WTC11 (cell line): ENCODE results near the gene VN1R2. TPM values are rescaled to one million over a fixed set of nuclear protein-coding genes. Genes with fewer than 3 reads are reported as not detected.

Experiments used
- ATAC-seq: fragments of 200-7000 bp; cut with Tn5 transposase; 2 replicates; pipeline ENCODE4 v1.10.0; 2021; ENCODE audit warnings: mild to moderate bottlenecking, moderate library complexity
- CTCF ChIA-PET: fragments of 300-600 bp; sonication (Branson Sonifier 250); formaldehyde crosslinking; loops from one replicate; lab custom pipeline; 2021; ENCODE audit warnings: antibody characterized with exemption; lab: Charles Lee
- POLR2A ChIA-PET: fragments of 350-600 bp; sonication (Branson Sonifier 250); formaldehyde crosslinking; loops from one replicate; lab custom pipeline; 2021; ENCODE audit warnings: antibody characterized with exemption; lab: Charles Lee
- DNase-seq: peaks from one replicate; pipeline ENCODE4 v3.0.0; 2021; ENCODE audit warnings: low spot score
- H3K27ac Mint-ChIP-seq: 2 replicates; pipeline ENCODE4 v1.8.0; 2021; ENCODE audit warnings: mixed read lengths
- H3K27me3 Mint-ChIP-seq: 2 replicates; pipeline ENCODE4 v1.8.0; 2021; ENCODE audit warnings: low read depth, mild to moderate bottlenecking, moderate library complexity, mixed read lengths
- H3K36me3 Mint-ChIP-seq: 2 replicates; pipeline ENCODE4 v1.8.0; 2021; ENCODE audit warnings: mixed read lengths
- H3K4me1 Mint-ChIP-seq: 2 replicates; pipeline ENCODE4 v1.8.0; 2022; ENCODE audit warnings: mixed read lengths
- H3K4me3 Mint-ChIP-seq: 2 replicates; pipeline ENCODE4 v1.8.0; 2021; ENCODE audit warnings: mild to moderate bottlenecking, moderate library complexity, mixed read lengths
- H3K9me3 Mint-ChIP-seq: 2 replicates; pipeline ENCODE4 v1.8.0; 2021; ENCODE audit warnings: mixed read lengths
- ATF1 ChIP-seq: sonication (generic); formaldehyde crosslinking; IDR thresholded peaks from 2 replicates; pipeline ENCODE4 v1.8.1; 2023; ENCODE audit warnings: mild to moderate bottlenecking, moderate library complexity, missing genetic modification reagents
- FOXJ3 ChIP-seq: sonication (generic); formaldehyde crosslinking; IDR thresholded peaks from 2 replicates; pipeline ENCODE4 v1.9.0; 2021; ENCODE audit warnings: missing genetic modification reagents, mild to moderate bottlenecking, borderline replicate concordance
- FOXP1 ChIP-seq: sonication (generic); formaldehyde crosslinking; IDR thresholded peaks from 2 replicates; pipeline ENCODE4 v1.8.0; 2022; ENCODE audit warnings: missing genetic modification reagents, mild to moderate bottlenecking, moderate library complexity, borderline replicate concordance
- JAZF1 ChIP-seq: fragments of 250-450 bp; sonication (Bioruptor Pico); IDR thresholded peaks from 2 replicates; pipeline ENCODE4 v1.9.0; 2021; ENCODE audit warnings: moderate library complexity, mild to moderate bottlenecking, inconsistent platforms
- MXD4 ChIP-seq: fragments of 250-450 bp; sonication (Bioruptor Pico); IDR thresholded peaks from 2 replicates; pipeline ENCODE4 v1.8.0; 2021; ENCODE audit warnings: mild to moderate bottlenecking, moderate library complexity, borderline replicate concordance
- NR1H2 ChIP-seq: sonication (generic); formaldehyde crosslinking; IDR thresholded peaks from 2 replicates; pipeline ENCODE4 v1.9.0; 2021; ENCODE audit warnings: mild to moderate bottlenecking, moderate library complexity, missing genetic modification reagents
- NR3C1 ChIP-seq: sonication (generic); formaldehyde crosslinking; conservative IDR thresholded peaks from 2 replicates; pipeline ENCODE4 v1.8.1; 2023; ENCODE audit warnings: low read depth, mild to moderate bottlenecking, missing genetic modification reagents
- OVOL2 ChIP-seq: fragments of 250-450 bp; sonication (Bioruptor Pico); IDR thresholded peaks from 2 replicates; pipeline ENCODE4 v1.9.0; 2021; ENCODE audit warnings: mild to moderate bottlenecking, borderline replicate concordance
- PRRX2 ChIP-seq: fragments of 250-450 bp; sonication (Bioruptor Pico); IDR thresholded peaks from 2 replicates; pipeline ENCODE4 v1.8.0; 2021; ENCODE audit warnings: mild to moderate bottlenecking
- total RNA-seq: library from RNA; stranded (reverse); gene quantifications from 3 replicates; pipeline ENCODE4 v1.2.3, GENCODE V29; 2021
- TF ChIP-seq, protein P1 (sequence below): fragments of 250-450 bp; sonication (Bioruptor Pico); IDR thresholded peaks from 2 replicates; pipeline ENCODE4 v1.9.0; 2021; ENCODE audit warnings: mild to moderate bottlenecking
- TF ChIP-seq, protein P2 (sequence below): fragments of 250-450 bp; sonication (Bioruptor Pico); IDR thresholded peaks from 2 replicates; pipeline ENCODE4 v1.9.0; 2021; ENCODE audit warnings: mild to moderate bottlenecking, borderline replicate concordance
- TF ChIP-seq, protein P3 (sequence below): sonication (generic); formaldehyde crosslinking; IDR thresholded peaks from 2 replicates; pipeline ENCODE4 v1.8.1; 2023; ENCODE audit warnings: mild to moderate bottlenecking, missing genetic modification reagents, moderate library complexity
- TF ChIP-seq, protein P4 (sequence below): sonication (generic); formaldehyde crosslinking; conservative IDR thresholded peaks from 2 replicates; pipeline ENCODE4 v1.8.1; 2023; ENCODE audit warnings: mild to moderate bottlenecking, low read depth, missing genetic modification reagents, moderate library complexity
- TF ChIP-seq, protein P5 (sequence below): fragments of 200-600 bp; IDR thresholded peaks from 2 replicates; pipeline ENCODE4 v1.8.0; 2022; ENCODE audit warnings: antibody characterized with exemption
- TF ChIP-seq, protein P6 (sequence below): sonication (generic); formaldehyde crosslinking; IDR thresholded peaks from 2 replicates; pipeline ENCODE4 v1.8.0; 2022; ENCODE audit warnings: mild to moderate bottlenecking, missing genetic modification reagents
- TF ChIP-seq, protein P7 (sequence below): sonication (generic); formaldehyde crosslinking; IDR thresholded peaks from 2 replicates; pipeline ENCODE4 v1.8.1; 2023; ENCODE audit warnings: mild to moderate bottlenecking, missing genetic modification reagents

Gene VN1R2
- total RNA-seq, 1 experiment from 2014 or later, result not detected

DNA sequence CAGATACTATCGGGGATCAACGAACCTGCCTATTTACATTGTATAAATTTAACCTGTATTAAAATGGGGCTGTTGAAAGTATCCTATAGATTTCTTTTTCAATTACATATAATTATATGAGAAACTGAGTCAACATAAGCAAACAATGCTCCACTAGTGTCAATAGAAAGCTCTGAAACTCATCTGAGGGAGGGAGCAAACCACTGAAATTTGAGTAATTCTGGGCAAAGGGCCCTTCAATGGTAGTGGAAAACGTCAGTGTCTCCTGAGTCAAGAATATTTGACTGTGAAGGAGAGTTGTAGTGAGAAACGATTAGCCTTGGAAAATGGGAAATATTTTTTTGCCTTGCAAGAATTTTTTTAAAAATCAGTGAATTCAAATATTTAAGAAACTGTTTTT is 27.0 kb downstream of the VN1R2 start:
- H3K9me3 Mint-ChIP-seq, result peaks cover 25% of the 10 kb centered on the region
- no peak overlapping the region for H3K27ac Mint-ChIP-seq
- no peak for DNase-seq
- no peak overlapping the region for H3K4me3 Mint-ChIP-seq
- ATAC-seq, result no peak
- TF ChIP-seq OVOL2 (CRISPR knock-in tag) (no peak), NR1H2 (CRISPR knock-in tag) (no peak), FOXJ3 (CRISPR knock-in tag) (no peak), PRRX2 (CRISPR knock-in tag) (no peak), MXD4 (CRISPR knock-in tag) (no peak), NR3C1 (CRISPR knock-in tag) (no peak), ATF1 (CRISPR knock-in tag) (no peak), JAZF1 (CRISPR knock-in tag) (no peak), FOXP1 (CRISPR knock-in tag) (no peak)
- TF ChIP-seq, protein P1, sequence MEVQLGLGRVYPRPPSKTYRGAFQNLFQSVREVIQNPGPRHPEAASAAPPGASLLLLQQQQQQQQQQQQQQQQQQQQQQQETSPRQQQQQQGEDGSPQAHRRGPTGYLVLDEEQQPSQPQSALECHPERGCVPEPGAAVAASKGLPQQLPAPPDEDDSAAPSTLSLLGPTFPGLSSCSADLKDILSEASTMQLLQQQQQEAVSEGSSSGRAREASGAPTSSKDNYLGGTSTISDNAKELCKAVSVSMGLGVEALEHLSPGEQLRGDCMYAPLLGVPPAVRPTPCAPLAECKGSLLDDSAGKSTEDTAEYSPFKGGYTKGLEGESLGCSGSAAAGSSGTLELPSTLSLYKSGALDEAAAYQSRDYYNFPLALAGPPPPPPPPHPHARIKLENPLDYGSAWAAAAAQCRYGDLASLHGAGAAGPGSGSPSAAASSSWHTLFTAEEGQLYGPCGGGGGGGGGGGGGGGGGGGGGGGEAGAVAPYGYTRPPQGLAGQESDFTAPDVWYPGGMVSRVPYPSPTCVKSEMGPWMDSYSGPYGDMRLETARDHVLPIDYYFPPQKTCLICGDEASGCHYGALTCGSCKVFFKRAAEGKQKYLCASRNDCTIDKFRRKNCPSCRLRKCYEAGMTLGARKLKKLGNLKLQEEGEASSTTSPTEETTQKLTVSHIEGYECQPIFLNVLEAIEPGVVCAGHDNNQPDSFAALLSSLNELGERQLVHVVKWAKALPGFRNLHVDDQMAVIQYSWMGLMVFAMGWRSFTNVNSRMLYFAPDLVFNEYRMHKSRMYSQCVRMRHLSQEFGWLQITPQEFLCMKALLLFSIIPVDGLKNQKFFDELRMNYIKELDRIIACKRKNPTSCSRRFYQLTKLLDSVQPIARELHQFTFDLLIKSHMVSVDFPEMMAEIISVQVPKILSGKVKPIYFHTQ (CRISPR knock-in tag), result no peak
- TF ChIP-seq, protein P2, sequence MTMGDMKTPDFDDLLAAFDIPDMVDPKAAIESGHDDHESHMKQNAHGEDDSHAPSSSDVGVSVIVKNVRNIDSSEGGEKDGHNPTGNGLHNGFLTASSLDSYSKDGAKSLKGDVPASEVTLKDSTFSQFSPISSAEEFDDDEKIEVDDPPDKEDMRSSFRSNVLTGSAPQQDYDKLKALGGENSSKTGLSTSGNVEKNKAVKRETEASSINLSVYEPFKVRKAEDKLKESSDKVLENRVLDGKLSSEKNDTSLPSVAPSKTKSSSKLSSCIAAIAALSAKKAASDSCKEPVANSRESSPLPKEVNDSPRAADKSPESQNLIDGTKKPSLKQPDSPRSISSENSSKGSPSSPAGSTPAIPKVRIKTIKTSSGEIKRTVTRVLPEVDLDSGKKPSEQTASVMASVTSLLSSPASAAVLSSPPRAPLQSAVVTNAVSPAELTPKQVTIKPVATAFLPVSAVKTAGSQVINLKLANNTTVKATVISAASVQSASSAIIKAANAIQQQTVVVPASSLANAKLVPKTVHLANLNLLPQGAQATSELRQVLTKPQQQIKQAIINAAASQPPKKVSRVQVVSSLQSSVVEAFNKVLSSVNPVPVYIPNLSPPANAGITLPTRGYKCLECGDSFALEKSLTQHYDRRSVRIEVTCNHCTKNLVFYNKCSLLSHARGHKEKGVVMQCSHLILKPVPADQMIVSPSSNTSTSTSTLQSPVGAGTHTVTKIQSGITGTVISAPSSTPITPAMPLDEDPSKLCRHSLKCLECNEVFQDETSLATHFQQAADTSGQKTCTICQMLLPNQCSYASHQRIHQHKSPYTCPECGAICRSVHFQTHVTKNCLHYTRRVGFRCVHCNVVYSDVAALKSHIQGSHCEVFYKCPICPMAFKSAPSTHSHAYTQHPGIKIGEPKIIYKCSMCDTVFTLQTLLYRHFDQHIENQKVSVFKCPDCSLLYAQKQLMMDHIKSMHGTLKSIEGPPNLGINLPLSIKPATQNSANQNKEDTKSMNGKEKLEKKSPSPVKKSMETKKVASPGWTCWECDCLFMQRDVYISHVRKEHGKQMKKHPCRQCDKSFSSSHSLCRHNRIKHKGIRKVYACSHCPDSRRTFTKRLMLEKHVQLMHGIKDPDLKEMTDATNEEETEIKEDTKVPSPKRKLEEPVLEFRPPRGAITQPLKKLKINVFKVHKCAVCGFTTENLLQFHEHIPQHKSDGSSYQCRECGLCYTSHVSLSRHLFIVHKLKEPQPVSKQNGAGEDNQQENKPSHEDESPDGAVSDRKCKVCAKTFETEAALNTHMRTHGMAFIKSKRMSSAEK (CRISPR knock-in tag), result no peak
- TF ChIP-seq, protein P3, sequence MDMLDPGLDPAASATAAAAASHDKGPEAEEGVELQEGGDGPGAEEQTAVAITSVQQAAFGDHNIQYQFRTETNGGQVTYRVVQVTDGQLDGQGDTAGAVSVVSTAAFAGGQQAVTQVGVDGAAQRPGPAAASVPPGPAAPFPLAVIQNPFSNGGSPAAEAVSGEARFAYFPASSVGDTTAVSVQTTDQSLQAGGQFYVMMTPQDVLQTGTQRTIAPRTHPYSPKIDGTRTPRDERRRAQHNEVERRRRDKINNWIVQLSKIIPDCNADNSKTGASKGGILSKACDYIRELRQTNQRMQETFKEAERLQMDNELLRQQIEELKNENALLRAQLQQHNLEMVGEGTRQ (CRISPR knock-in tag), result no peak
- TF ChIP-seq, protein P4, sequence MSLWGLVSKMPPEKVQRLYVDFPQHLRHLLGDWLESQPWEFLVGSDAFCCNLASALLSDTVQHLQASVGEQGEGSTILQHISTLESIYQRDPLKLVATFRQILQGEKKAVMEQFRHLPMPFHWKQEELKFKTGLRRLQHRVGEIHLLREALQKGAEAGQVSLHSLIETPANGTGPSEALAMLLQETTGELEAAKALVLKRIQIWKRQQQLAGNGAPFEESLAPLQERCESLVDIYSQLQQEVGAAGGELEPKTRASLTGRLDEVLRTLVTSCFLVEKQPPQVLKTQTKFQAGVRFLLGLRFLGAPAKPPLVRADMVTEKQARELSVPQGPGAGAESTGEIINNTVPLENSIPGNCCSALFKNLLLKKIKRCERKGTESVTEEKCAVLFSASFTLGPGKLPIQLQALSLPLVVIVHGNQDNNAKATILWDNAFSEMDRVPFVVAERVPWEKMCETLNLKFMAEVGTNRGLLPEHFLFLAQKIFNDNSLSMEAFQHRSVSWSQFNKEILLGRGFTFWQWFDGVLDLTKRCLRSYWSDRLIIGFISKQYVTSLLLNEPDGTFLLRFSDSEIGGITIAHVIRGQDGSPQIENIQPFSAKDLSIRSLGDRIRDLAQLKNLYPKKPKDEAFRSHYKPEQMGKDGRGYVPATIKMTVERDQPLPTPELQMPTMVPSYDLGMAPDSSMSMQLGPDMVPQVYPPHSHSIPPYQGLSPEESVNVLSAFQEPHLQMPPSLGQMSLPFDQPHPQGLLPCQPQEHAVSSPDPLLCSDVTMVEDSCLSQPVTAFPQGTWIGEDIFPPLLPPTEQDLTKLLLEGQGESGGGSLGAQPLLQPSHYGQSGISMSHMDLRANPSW, result no peak
- TF ChIP-seq, protein P5, sequence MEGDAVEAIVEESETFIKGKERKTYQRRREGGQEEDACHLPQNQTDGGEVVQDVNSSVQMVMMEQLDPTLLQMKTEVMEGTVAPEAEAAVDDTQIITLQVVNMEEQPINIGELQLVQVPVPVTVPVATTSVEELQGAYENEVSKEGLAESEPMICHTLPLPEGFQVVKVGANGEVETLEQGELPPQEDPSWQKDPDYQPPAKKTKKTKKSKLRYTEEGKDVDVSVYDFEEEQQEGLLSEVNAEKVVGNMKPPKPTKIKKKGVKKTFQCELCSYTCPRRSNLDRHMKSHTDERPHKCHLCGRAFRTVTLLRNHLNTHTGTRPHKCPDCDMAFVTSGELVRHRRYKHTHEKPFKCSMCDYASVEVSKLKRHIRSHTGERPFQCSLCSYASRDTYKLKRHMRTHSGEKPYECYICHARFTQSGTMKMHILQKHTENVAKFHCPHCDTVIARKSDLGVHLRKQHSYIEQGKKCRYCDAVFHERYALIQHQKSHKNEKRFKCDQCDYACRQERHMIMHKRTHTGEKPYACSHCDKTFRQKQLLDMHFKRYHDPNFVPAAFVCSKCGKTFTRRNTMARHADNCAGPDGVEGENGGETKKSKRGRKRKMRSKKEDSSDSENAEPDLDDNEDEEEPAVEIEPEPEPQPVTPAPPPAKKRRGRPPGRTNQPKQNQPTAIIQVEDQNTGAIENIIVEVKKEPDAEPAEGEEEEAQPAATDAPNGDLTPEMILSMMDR, result no peak
- TF ChIP-seq, protein P6, sequence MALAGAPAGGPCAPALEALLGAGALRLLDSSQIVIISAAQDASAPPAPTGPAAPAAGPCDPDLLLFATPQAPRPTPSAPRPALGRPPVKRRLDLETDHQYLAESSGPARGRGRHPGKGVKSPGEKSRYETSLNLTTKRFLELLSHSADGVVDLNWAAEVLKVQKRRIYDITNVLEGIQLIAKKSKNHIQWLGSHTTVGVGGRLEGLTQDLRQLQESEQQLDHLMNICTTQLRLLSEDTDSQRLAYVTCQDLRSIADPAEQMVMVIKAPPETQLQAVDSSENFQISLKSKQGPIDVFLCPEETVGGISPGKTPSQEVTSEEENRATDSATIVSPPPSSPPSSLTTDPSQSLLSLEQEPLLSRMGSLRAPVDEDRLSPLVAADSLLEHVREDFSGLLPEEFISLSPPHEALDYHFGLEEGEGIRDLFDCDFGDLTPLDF, result no peak
- TF ChIP-seq, protein P7, sequence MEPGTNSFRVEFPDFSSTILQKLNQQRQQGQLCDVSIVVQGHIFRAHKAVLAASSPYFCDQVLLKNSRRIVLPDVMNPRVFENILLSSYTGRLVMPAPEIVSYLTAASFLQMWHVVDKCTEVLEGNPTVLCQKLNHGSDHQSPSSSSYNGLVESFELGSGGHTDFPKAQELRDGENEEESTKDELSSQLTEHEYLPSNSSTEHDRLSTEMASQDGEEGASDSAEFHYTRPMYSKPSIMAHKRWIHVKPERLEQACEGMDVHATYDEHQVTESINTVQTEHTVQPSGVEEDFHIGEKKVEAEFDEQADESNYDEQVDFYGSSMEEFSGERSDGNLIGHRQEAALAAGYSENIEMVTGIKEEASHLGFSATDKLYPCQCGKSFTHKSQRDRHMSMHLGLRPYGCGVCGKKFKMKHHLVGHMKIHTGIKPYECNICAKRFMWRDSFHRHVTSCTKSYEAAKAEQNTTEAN, result no peak
- POLR2A ChIA-PET, result no interaction called here
- CTCF ChIA-PET, result no interaction called here
- H3K27me3 Mint-ChIP-seq, result peaks cover 4% of the 10 kb centered on the region; the same call in 1 of the 2 replicates
- no peaks in the 10 kb centered on the region for H3K4me1 Mint-ChIP-seq
- H3K36me3 Mint-ChIP-seq, result peaks cover 3% of the 10 kb centered on the region; the same call in 1 of the 2 replicates
